Measurements from ENCODE around the gene COL23A1.
"Not testable (repeated sequence)": the region's sequence is repeated elsewhere in the genome, so short reads cannot be mapped to it uniquely, and the experiment has no call there.

The COL23A1 gene

DNA sequence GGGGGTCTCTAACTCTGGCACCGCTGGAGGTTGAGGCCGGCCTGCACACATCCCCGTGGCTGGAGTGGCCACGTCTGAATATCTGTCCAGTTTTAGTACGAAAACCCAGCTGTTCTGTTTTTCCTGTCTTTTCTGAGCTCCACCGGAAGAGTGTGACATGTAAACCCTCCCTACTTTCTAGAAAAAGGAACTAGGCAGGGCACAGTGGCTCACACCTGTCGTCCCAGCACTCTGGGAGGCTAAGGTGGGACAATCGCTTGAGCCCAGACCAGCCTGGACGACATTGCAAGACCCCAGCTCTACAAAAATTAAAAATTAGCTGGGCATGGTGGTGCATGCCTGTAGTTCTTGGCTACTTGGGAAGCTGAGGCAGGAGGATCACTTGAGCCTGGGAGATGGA lies 349.4 kb downstream of the COL23A1 start:
- Histone ChIP-seq H3K9ac (ENCODE audit: insufficient read length) (no peak overlapping the region), H3K27ac (no peak overlapping the region)
- no peak for DNase-seq (ENCODE audit: low read depth, low spot score)

DNA sequence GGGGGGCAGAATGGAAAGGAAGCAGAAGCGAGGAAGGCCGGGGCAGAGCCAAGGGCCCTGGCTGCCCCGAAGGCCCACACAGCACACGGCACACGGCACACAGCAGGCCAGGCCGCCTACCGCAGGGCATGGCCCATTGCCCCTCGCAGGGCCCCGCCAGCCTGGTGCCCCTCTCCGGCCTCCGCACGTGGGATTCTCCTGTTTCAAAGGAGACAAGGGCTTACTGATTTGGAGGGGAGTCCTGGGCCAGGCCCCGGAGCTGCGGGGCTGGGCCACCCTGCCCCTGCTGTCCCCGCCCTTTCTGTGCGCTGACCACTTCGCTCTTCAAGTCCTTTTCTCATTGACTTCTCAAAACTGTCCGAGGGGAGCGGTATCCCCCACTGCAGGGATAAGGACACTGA lies 349.9 kb downstream of the COL23A1 start:
- Histone ChIP-seq H3K4me3 (no peak overlapping the region), H3K36me3 (ENCODE audit: insufficient read depth, low read length) (no peaks in the 10 kb centered on the region), H3K9me3 (ENCODE audit: low read depth, low read length) (no peaks in the 10 kb centered on the region), H3K27ac (no peak overlapping the region), H3K9ac (ENCODE audit: insufficient read length) (no peak overlapping the region)
- DNase-seq (ENCODE audit: low read depth, low spot score) = no peak
- no peak for TF ChIP-seq POLR2AphosphoS5 (IDR thresholded peaks at IDR 0.05; ENCODE audit: borderline replicate concordance, low read depth, low read length)
- TF ChIP-seq EZH2 (IDR thresholded peaks at IDR 0.05) = no peak
- no peak for TF ChIP-seq FOXP2 (optimal IDR thresholded peaks at IDR 0.05; ENCODE audit: control extremely low read depth, extremely low read length, insufficient read depth)

More for the DNA sequence above, 349.4 kb downstream of the COL23A1 start:
- H3K36me3 ChIP-seq (ENCODE audit: insufficient read depth, low read length) = no peaks in the 10 kb centered on the region
- no peaks in the 10 kb centered on the region for H3K9me3 ChIP-seq (ENCODE audit: low read depth, low read length)
- no peak for TF ChIP-seq FOXP2 (optimal IDR thresholded peaks at IDR 0.05; ENCODE audit: control extremely low read depth, extremely low read length, insufficient read depth)
- TF ChIP-seq POLR2AphosphoS5 (IDR thresholded peaks at IDR 0.05; ENCODE audit: borderline replicate concordance, low read depth, low read length) = no peak
- TF ChIP-seq EZH2 (IDR thresholded peaks at IDR 0.05) = no peak
- H3K4me3 ChIP-seq = no peak overlapping the region

DNA sequence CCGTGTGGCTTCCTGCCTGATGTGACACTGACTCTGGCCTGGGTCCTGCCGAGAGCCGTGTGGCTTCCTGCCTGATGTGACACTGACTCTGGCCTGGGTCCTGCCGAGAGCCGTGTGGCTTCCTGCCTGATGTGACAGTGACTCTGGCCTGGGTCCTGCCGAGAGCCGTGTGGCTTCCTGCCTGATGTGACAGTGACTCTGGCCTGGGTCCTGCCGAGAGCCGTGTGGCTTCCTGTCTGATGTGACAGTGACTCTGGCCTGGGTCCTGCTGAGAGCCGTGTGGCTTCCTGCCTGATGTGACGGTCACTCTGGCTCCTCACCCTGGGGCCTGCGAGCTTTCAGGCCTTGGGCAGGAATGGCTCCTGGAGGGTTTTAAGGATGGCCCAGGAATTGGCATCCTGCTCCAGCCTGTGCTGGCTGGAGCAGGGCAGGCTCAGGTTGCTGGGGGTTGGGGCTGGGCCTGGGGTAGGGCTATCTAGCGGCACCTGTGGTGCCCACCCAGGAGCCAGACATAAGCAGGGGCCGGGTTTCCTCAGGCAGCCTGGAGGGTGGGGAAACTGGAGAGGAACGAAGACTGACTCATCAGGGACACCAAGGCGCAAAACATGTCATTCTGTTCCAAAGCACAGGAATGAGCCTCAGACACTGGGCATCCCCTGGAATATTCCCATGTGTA lies 350.4 kb downstream of the COL23A1 start:
- H3K36me3 ChIP-seq (ENCODE audit: insufficient read depth, low read length); H3K9me3 ChIP-seq (ENCODE audit: low read depth, low read length); H3K9ac ChIP-seq (ENCODE audit: insufficient read length); H3K4me3 ChIP-seq; DNase-seq (ENCODE audit: low read depth, low spot score); H3K27ac ChIP-seq: not testable (repeated sequence)

DNA sequence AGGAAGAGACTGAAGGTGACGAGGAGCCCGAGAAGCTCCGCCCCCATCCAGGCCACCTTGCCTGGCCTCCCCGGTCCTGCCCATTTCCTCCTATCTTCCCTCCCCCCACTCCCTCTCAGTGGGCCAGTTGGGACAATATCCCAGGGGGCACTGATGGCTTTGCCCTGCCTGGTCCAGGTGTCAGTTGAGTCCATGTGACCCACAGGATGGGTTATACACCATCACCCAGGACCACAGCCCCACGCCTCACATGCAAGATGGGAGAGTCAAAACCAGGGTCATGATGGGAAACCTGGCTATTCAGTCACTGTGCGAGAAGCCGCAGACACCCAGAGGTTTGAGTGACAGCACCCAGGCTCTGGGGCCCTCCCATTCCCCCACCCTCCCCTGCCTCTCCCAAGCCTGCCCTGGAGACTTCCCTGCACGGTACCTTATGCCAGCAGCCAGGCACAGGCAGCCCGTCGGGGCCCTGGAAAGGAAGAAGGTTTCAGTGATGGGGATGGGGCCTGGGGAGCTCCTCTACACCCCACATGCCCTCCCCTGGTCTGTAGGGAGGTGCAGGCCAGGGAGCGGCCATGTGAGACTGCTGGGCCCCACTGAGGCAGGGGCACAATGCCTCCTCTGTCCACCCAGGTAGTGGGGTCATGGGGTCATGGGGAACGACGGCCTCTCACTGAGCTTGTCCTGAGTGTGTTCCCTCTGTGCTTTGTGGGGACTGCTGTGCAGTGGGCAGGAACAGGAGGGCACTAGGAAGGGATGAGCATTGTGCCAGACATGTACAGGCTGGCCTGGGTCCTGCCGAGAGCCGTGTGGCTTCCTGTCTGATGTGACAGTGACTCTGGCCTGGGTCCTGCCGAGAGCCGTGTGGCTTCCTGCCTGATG lies 351.2 kb downstream of the COL23A1 start:
- Histone ChIP-seq H3K9me3 (ENCODE audit: low read depth, low read length) (no peaks in the 10 kb centered on the region), H3K36me3 (ENCODE audit: insufficient read depth, low read length) (no peaks in the 10 kb centered on the region), H3K27ac (no peak overlapping the region), H3K4me3 (no peak overlapping the region), H3K9ac (ENCODE audit: insufficient read length) (no peak overlapping the region)
- no peak for DNase-seq (ENCODE audit: low read depth, low spot score)
- no peak for TF ChIP-seq FOXP2 (optimal IDR thresholded peaks at IDR 0.05; ENCODE audit: control extremely low read depth, extremely low read length, insufficient read depth)

DNA sequence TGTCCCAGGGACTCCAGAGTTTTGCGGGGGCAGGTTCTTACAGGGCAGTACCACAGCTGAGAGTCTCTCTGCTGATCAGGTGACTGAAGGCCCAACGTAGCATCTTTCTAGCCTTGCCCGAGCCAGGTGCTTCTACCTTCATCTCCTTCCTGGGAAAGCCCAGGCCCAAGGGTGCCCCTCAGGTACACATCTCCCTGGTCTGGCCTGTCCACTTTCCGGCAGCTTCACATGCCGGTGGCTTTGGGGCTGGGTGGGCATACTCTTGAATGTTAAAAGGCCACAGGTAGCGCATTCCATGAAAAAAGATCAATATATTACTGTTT lies 351.9 kb downstream of the COL23A1 start:
- no peak for DNase-seq (ENCODE audit: low read depth, low spot score)
- TF ChIP-seq FOXP2 (optimal IDR thresholded peaks at IDR 0.05; ENCODE audit: control extremely low read depth, extremely low read length, insufficient read depth) (no peak), EZH2 (IDR thresholded peaks at IDR 0.05) (no peak), POLR2AphosphoS5 (IDR thresholded peaks at IDR 0.05; ENCODE audit: borderline replicate concordance, low read depth, low read length) (no peak)
- Histone ChIP-seq H3K4me3 (no peak overlapping the region), H3K9ac (ENCODE audit: insufficient read length) (no peak overlapping the region), H3K9me3 (ENCODE audit: low read depth, low read length) (no peaks in the 10 kb centered on the region), H3K27ac (no peak overlapping the region), H3K36me3 (ENCODE audit: insufficient read depth, low read length) (no peaks in the 10 kb centered on the region)

DNA sequence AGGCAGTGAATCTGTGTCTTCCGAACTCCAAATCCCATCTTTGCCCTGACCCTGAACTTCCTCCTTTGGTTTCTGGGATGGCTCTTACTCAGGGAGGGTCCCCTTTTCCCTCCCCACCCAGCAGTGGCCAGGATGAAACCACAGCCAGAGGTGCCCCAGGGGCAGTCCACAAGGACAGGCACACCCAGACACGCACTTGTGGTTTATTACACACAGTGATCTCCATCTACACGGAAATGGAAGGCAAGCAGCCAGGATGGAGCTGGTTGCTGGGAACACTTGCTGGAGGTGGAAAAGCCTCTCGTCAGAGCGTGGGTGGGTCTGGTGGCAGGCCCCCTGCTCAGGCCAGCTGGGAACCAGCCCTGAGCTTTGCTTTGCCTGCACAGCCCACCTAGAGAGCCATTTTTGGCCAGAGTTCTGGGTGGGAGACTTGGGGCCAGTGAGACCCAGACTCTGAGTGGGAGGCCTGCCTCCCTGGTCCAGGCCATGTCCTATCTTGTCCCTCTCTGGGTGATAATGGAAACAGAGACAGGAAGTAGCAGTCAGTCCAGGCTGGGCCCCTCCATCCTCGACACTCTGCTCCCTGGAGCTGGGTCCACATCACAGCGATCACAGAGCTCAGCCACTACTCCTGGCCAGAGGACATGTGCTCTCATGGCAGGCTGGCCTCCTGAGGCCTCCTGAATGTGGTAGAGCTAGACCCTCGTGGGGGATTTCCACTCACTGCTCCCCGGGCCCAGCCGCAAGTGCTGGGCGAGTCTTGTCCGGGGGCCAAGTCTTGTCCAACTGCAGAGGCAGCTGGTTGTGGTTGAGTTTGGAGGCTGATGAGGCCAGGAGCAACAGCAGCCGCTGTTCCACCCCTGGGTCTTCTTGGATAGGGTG lies 352.5 kb downstream of the COL23A1 start:
- no peaks in the 10 kb centered on the region for H3K9me3 ChIP-seq (ENCODE audit: low read depth, low read length)
- H3K27ac ChIP-seq = no peak overlapping the region
- no peak for DNase-seq (ENCODE audit: low read depth, low spot score)
- no peak overlapping the region for H3K4me3 ChIP-seq
- TF ChIP-seq EZH2 (IDR thresholded peaks at IDR 0.05) (no peak), POLR2AphosphoS5 (IDR thresholded peaks at IDR 0.05; ENCODE audit: borderline replicate concordance, low read depth, low read length) (no peak), FOXP2 (optimal IDR thresholded peaks at IDR 0.05; ENCODE audit: control extremely low read depth, extremely low read length, insufficient read depth) (no peak)
- no peak overlapping the region for H3K9ac ChIP-seq (ENCODE audit: insufficient read length)
- no peaks in the 10 kb centered on the region for H3K36me3 ChIP-seq (ENCODE audit: insufficient read depth, low read length)

DNA sequence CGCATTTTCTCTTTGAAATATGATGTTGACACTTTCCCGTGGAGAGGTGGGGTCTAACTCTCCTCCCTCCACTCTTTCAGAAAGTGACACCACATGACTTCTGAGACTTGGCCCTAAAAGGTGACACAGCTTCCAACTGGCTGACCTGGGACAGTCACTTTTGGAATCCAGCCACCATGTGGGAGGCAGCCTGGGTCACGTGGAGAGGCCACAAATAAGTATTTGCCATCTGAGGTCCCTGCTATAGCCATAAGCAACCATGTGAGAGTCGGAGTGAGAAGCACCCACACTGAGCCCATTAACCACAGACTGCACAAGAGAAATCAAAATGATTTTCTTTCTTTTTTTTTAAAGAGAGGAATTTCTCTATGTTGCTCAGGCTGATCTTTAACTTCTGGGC lies 353.5 kb downstream of the COL23A1 start:
- DNase-seq (ENCODE audit: low read depth, low spot score) = no peak
- Histone ChIP-seq H3K9me3 (ENCODE audit: low read depth, low read length) (no peaks in the 10 kb centered on the region), H3K9ac (ENCODE audit: insufficient read length) (no peak overlapping the region), H3K27ac (no peak overlapping the region), H3K36me3 (ENCODE audit: insufficient read depth, low read length) (no peaks in the 10 kb centered on the region), H3K4me3 (no peak overlapping the region)
- TF ChIP-seq FOXP2 (optimal IDR thresholded peaks at IDR 0.05; ENCODE audit: control extremely low read depth, extremely low read length, insufficient read depth) (no peak), EZH2 (IDR thresholded peaks at IDR 0.05) (no peak), POLR2AphosphoS5 (IDR thresholded peaks at IDR 0.05; ENCODE audit: borderline replicate concordance, low read depth, low read length) (no peak)

DNA sequence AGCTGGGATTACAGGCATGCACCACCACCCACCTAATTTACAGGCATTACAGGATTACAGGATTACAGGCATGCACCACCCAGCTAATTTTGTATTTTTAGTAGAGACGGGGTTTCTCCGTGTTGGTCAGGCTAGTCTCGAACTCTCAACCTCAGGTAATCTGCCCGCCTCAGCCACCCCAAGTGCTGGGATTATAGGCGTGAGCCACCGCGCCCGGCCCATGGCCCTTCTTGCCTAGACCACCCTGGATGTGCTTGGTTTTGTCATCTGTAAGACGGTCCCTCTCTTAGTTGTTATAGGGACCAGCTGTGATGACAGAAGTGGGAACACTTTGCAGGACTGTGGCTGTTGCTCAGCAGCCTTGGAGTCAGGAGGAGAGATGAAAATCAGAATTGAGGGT lies 354.1 kb downstream of the COL23A1 start:
- DNase-seq (ENCODE audit: low read depth, low spot score) = no peak
- H3K9ac ChIP-seq (ENCODE audit: insufficient read length) = no peak overlapping the region
- H3K27ac ChIP-seq = no peak overlapping the region
- TF ChIP-seq POLR2AphosphoS5 (IDR thresholded peaks at IDR 0.05; ENCODE audit: borderline replicate concordance, low read depth, low read length) (no peak), FOXP2 (optimal IDR thresholded peaks at IDR 0.05; ENCODE audit: control extremely low read depth, extremely low read length, insufficient read depth) (no peak), EZH2 (IDR thresholded peaks at IDR 0.05) (no peak)
- no peak overlapping the region for H3K4me3 ChIP-seq
- H3K36me3 ChIP-seq (ENCODE audit: insufficient read depth, low read length) = peaks cover 2% of the 10 kb centered on the region
- no peaks in the 10 kb centered on the region for H3K9me3 ChIP-seq (ENCODE audit: low read depth, low read length)

All from SK-N-MC (cell line).